Measurements from ENCODE around the gene TMEM187.

DNA sequence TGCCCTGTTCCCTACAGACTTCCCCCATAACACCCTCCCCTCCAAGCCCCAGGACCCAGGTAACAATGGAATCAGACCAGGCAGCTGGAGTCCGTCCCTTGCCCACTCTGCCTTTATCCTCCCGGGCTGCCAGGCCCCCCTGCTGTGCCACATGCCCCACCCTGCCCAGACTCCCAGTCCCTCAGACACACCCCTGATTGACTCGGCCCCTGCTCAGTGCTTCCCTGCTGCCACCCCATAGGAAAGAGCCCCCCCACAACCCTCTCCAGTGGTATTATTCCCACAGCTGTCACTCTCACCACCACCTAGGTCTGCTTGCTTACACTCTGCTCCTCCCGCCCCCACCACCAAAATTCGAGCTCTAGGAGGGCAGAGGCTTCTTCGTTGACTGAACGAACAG, 33.0 kb upstream of the TMEM187 start:
- no peak for TF ChIP-seq POLR2A (IDR thresholded peaks at IDR 0.05)
- TF ChIP-seq, protein P1, sequence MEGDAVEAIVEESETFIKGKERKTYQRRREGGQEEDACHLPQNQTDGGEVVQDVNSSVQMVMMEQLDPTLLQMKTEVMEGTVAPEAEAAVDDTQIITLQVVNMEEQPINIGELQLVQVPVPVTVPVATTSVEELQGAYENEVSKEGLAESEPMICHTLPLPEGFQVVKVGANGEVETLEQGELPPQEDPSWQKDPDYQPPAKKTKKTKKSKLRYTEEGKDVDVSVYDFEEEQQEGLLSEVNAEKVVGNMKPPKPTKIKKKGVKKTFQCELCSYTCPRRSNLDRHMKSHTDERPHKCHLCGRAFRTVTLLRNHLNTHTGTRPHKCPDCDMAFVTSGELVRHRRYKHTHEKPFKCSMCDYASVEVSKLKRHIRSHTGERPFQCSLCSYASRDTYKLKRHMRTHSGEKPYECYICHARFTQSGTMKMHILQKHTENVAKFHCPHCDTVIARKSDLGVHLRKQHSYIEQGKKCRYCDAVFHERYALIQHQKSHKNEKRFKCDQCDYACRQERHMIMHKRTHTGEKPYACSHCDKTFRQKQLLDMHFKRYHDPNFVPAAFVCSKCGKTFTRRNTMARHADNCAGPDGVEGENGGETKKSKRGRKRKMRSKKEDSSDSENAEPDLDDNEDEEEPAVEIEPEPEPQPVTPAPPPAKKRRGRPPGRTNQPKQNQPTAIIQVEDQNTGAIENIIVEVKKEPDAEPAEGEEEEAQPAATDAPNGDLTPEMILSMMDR (IDR thresholded peaks at IDR 0.05) = no peak

All from esophagus squamous epithelium (tissue), 4 donors.